HTERT RPE-1 (cell line): Measurements from ENCODE around the gene CBFA2T3.
"Not testable (repeated sequence)": the region's sequence is repeated elsewhere in the genome, so short reads cannot be mapped to it uniquely, and the experiment has no call there.

ENCODE experiments used
- in situ Hi-C: fragments of 300-500 bp; cut with MboI; formaldehyde crosslinking; loops from 4 replicates; pipeline ENCODE4 v1.14.3; 2020; ENCODE audit warnings: low sequenced_read_pairs

Gene CBFA2T3

GRCh38 chr16:88894681-88895300 is 82.2 kb downstream of the CBFA2T3 start:
- in situ Hi-C loops, result no loop called here

- in situ Hi-C loops, result not testable (repeated sequence)
Observed at GRCh38 chr16:88894266-88894665, 82.7 kb downstream of the CBFA2T3 start.

- in situ Hi-C loops, result no loop called here
Observed at GRCh38 chr16:88893127-88893968, 83.7 kb downstream of the CBFA2T3 start.

- in situ Hi-C loops, result no loop called here
Observed at GRCh38 chr16:88892065-88892464, 84.9 kb downstream of the CBFA2T3 start.

GRCh38 chr16:88891083-88891482 is 85.9 kb downstream of the CBFA2T3 start:
- in situ Hi-C loops, result no loop called here

- in situ Hi-C loops, result not testable (repeated sequence)
Observed at GRCh38 chr16:88889702-88890352, 87.2 kb downstream of the CBFA2T3 start.

GRCh38 chr16:88888461-88889387 is 88.3 kb downstream of the CBFA2T3 start:
- in situ Hi-C loops, result no loop called here

GRCh38 chr16:88888057-88888456 is 89.0 kb downstream of the CBFA2T3 start:
- in situ Hi-C loops, result no loop called here

- in situ Hi-C loops, result no loop called here
Observed at GRCh38 chr16:88886845-88887521, 90.0 kb downstream of the CBFA2T3 start.

GRCh38 chr16:88886420-88886844 is 90.6 kb downstream of the CBFA2T3 start:
- in situ Hi-C loops, result no loop called here

- in situ Hi-C loops, result no loop called here
Observed at GRCh38 chr16:88885693-88886280, 91.2 kb downstream of the CBFA2T3 start.

GRCh38 chr16:88884569-88885271 is 92.3 kb downstream of the CBFA2T3 start:
- in situ Hi-C loops, result no loop called here

GRCh38 chr16:88883946-88884345 is 93.1 kb downstream of the CBFA2T3 start:
- in situ Hi-C loops, result no loop called here

GRCh38 chr16:88883117-88883895 is 93.7 kb downstream of the CBFA2T3 start:
- in situ Hi-C loops, result no loop called here

GRCh38 chr16:88882358-88883030 is 94.5 kb downstream of the CBFA2T3 start:
- in situ Hi-C loops, result no loop called here

- in situ Hi-C loops, result no loop called here
Observed at GRCh38 chr16:88881675-88882357, 95.2 kb downstream of the CBFA2T3 start.

- in situ Hi-C loops, result no loop called here
Observed at GRCh38 chr16:88881007-88881615, 95.9 kb downstream of the CBFA2T3 start.
